Liver (tissue), 9 donors: ENCODE measurements around the gene RPS3. TPM values are rescaled to one million over a fixed set of nuclear protein-coding genes. Genes with fewer than 3 reads are reported as not detected.

Source experiments
- DNase-seq: peaks from one replicate; pipeline ENCODE4 v3.0.0-alpha.2; 2017; ENCODE audit warnings: low spot score
- H3K27ac ChIP-seq, 2 donors: one replicate each; pipeline ENCODE4 v1.7.0; 2013; ENCODE audit warnings: inconsistent platforms in 2 of 2, low read length in 2 of 2, control low read depth in 1 of 2, low read depth in 1 of 2, mild to moderate bottlenecking in 1 of 2
- H3K27me3 ChIP-seq, 4 donors: one replicate each; pipeline versions ENCODE4 v1.6.1 to v1.7.0; 2013; ENCODE audit warnings: low read length in 3 of 4, inconsistent platforms in 1 of 4, mild to moderate bottlenecking in 1 of 4, moderate library complexity in 1 of 4; ENCODE audit not compliant: control insufficient read depth in 4 of 4, insufficient read depth in 4 of 4
- H3K36me3 ChIP-seq, 4 donors: one replicate each; pipeline versions ENCODE4 v1.6.1 to v1.7.0; 2013; ENCODE audit warnings: low read length in 3 of 4, mild to moderate bottlenecking in 3 of 4, low read depth in 1 of 4, moderate library complexity in 1 of 4; ENCODE audit not compliant: control insufficient read depth in 4 of 4, insufficient read depth in 3 of 4
- H3K4me1 ChIP-seq, 4 donors: one replicate each; pipeline versions ENCODE4 v1.6.1 to v1.7.0; 2013; ENCODE audit warnings: low read length in 3 of 4, mild to moderate bottlenecking in 3 of 4, moderate library complexity in 1 of 4; ENCODE audit not compliant: control insufficient read depth in 4 of 4, insufficient read depth in 4 of 4
- H3K4me3 ChIP-seq, 3 donors: one replicate each; pipeline versions ENCODE4 v1.6.1 to v1.7.0; 2013; ENCODE audit warnings: low read length in 3 of 3, control low read depth in 1 of 3, low read depth in 1 of 3, mild to moderate bottlenecking in 1 of 3
- H3K9ac ChIP-seq, 2 donors: one replicate each; pipeline ENCODE4 v1.7.0; 2013; ENCODE audit warnings: low read length in 2 of 2, mild to moderate bottlenecking in 2 of 2, moderate library complexity in 2 of 2, control low read depth in 1 of 2, low read depth in 1 of 2
- H3K9me3 ChIP-seq, 4 donors: one replicate each; pipeline versions ENCODE4 v1.6.1 to v1.7.0; 2013; ENCODE audit warnings: low read length in 3 of 4; ENCODE audit not compliant: control insufficient read depth in 4 of 4
- CTCF ChIP-seq: fragments of 150-350 bp; IDR thresholded peaks from 2 replicates; pipeline ENCODE4 v1.5.1; 2017; ENCODE audit warnings: improper control_type of control experiment, low read depth, low read length; ENCODE audit not compliant: missing input control
- FOXA2 ChIP-seq: IDR thresholded peaks from 2 replicates; pipeline ENCODE4 v1.6.1; 2016; ENCODE audit warnings: antibody characterized with exemption
- HNF4G ChIP-seq: IDR thresholded peaks from 2 replicates; pipeline ENCODE4 v1.6.1; 2016; ENCODE audit warnings: antibody characterized with exemption
- JUND ChIP-seq, 2 donors: IDR thresholded peaks; 2 replicates each; pipeline ENCODE4 v1.6.1; 2016; ENCODE audit warnings: antibody characterized with exemption in 2 of 2
- MAX ChIP-seq: IDR thresholded peaks from 2 replicates; pipeline ENCODE4 v1.6.1; 2016; ENCODE audit warnings: antibody characterized with exemption
- NR2F2 ChIP-seq: IDR thresholded peaks from 2 replicates; pipeline ENCODE4 v1.6.1; 2016; ENCODE audit warnings: antibody characterized with exemption
- RAD21 ChIP-seq, 2 donors: IDR thresholded peaks; 2 replicates each; pipeline ENCODE4 v1.6.1; 2016; ENCODE audit warnings: antibody characterized with exemption in 2 of 2, mild to moderate bottlenecking in 2 of 2
- REST ChIP-seq: IDR thresholded peaks from 2 replicates; pipeline ENCODE4 v1.6.1; 2016; ENCODE audit warnings: antibody characterized with exemption, mild to moderate bottlenecking
- RXRA ChIP-seq, 2 donors: IDR thresholded peaks; 2 replicates each; pipeline ENCODE4 v1.6.1; 2017 to 2018; ENCODE audit warnings: antibody characterized with exemption in 2 of 2, mild to moderate bottlenecking in 1 of 2
- TAF1 ChIP-seq: conservative IDR thresholded peaks from 2 replicates; pipeline ENCODE4 v1.6.1; 2016; ENCODE audit warnings: antibody characterized with exemption, mild to moderate bottlenecking
- YY1 ChIP-seq: IDR thresholded peaks from 2 replicates; pipeline ENCODE4 v1.6.1; 2016; ENCODE audit warnings: antibody characterized with exemption, mild to moderate bottlenecking
- WGBS: extraction: QIAGEN DNeasy Blood & Tissue Kit; methylation state at CpG from one replicate; pipeline ENCODE4 v1.1.7; 2013; 5-methylcytosine and 5-hydroxymethylcytosine counted together
- polyA plus RNA-seq, 2 donors: library from polyadenylated mRNA; stranded (reverse) in 1 of 2; unstranded in 1 of 2; fragments of 200-250 nt in 1 of 2; fragments of >200 nt in 1 of 2; fragmentation: Nextera tagmentation in 1 of 2; extraction: Ambion mirVana in 1 of 2; gene quantifications; one replicate each; pipeline versions ENCODE4 v1.2.1 to v1.2.3, GENCODE V29; 2013 to 2015
- total RNA-seq, 2 donors: library from RNA; depleted of rRNA; stranded (reverse); fragments of >200 nt; gene quantifications; one replicate each; pipeline ENCODE4 v1.2.3, GENCODE V29; 2014
- donor health status: healthy.
- donor health status: healthy.
- donor health status: healthy.
- donor health status: healthy.
- donor health status: healthy.

Gene RPS3
- total and polyA plus RNA-seq, 4 donors = 289 to 1,115 (median 492) TPM

- 87% methylated on average over 12 of the region's 12 CpGs for WGBS
Measured at GRCh38 chr11:75443043-75443442, 43.7 kb downstream of the RPS3 start.

GRCh38 chr11:75445315-75445953 lies 46.1 kb downstream of the RPS3 start:
- peak; percentile 86 for DNase-seq
- Histone ChIP-seq H3K4me1 (no peaks in the 10 kb centered on the region), H3K36me3 (no peaks in the 10 kb centered on the region), H3K27me3 (no peaks in the 10 kb centered on the region), H3K4me3 (no peak overlapping the region), H3K27ac (no peak overlapping the region), H3K9me3 (no peaks in the 10 kb centered on the region), H3K9ac (no peak overlapping the region)
- WGBS = 10% methylated on average over 6 of the region's 6 CpGs
- TF ChIP-seq RAD21 (IDR thresholded peaks at IDR 0.05) (peak; percentile 99 to 100), CTCF (peak; percentile 95), REST (no peak), TAF1 (no peak), YY1 (no peak)

More at GRCh38 chr11:75443043-75443442, 43.7 kb downstream of the RPS3 start:
- Histone ChIP-seq H3K4me1 (no peaks in the 10 kb centered on the region), H3K9ac (no peak overlapping the region), H3K36me3 (no peaks in the 10 kb centered on the region), H3K4me3 (no peak overlapping the region), H3K27me3 (no peaks in the 10 kb centered on the region), H3K27ac (no peak overlapping the region), H3K9me3 (no peaks in the 10 kb centered on the region)
- DNase-seq = no peak
- TF ChIP-seq NR2F2 (no peak), FOXA2 (no peak), JUND (IDR thresholded peaks at IDR 0.05) (no peak), HNF4G (no peak)

- no peaks in the 10 kb centered on the region for H3K27me3 ChIP-seq
- no peak for TF ChIP-seq YY1
- TF ChIP-seq FOXA2 = no peak
- TF ChIP-seq MAX = no peak
- TF ChIP-seq RXRA (IDR thresholded peaks at IDR 0.05) = no peak
- TF ChIP-seq NR2F2 = no peak
- no peaks in the 10 kb centered on the region for H3K4me1 ChIP-seq
- no peaks in the 10 kb centered on the region for H3K9me3 ChIP-seq
- no peak overlapping the region for H3K4me3 ChIP-seq
- 80% methylated on average over 5 of the region's 5 CpGs for WGBS
- no peaks in the 10 kb centered on the region for H3K36me3 ChIP-seq
- no peak overlapping the region for H3K9ac ChIP-seq
- H3K27ac ChIP-seq = no peak overlapping the region
- no peak for DNase-seq
Measured at GRCh38 chr11:75447415-75447814, 48.1 kb downstream of the RPS3 start.
